Measurements from ENCODE around the gene TTLL5.

DNA sequence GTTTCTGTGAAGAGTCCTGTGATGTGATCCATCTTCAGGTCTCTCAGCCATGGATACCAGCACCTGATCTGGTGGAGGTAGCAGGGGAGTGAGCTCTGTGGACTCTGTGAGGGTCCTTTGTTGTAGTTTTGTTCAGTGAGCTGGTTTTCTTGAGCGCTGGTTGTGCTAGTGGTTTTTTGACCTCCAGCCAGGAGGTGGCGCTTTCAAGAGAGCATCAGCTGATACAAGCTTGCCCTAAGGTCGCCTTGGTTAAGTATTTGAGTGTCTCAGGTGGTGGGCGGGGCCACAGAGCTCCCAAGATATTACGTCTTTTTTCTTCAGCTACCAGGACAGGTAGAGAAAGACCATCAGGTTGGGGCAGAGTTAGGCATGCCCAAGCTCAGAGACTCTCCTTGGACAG is 139.7 kb downstream of the TTLL5 start:
- TF ChIP-seq RFX5 (IDR thresholded peaks at IDR 0.05; ENCODE audit: low read length) (no peak), CHD2 (IDR thresholded peaks at IDR 0.05; ENCODE audit: low read length, partially characterized antibody) (no peak), MEF2A (IDR thresholded peaks at IDR 0.05; ENCODE audit: borderline replicate concordance, low read depth) (no peak)
- TF ChIP-seq, protein P1, sequence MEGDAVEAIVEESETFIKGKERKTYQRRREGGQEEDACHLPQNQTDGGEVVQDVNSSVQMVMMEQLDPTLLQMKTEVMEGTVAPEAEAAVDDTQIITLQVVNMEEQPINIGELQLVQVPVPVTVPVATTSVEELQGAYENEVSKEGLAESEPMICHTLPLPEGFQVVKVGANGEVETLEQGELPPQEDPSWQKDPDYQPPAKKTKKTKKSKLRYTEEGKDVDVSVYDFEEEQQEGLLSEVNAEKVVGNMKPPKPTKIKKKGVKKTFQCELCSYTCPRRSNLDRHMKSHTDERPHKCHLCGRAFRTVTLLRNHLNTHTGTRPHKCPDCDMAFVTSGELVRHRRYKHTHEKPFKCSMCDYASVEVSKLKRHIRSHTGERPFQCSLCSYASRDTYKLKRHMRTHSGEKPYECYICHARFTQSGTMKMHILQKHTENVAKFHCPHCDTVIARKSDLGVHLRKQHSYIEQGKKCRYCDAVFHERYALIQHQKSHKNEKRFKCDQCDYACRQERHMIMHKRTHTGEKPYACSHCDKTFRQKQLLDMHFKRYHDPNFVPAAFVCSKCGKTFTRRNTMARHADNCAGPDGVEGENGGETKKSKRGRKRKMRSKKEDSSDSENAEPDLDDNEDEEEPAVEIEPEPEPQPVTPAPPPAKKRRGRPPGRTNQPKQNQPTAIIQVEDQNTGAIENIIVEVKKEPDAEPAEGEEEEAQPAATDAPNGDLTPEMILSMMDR (IDR thresholded peaks at IDR 0.05): peak; percentile 30; the same call in 1 of the 2 replicates

Data from SK-N-SH (cell line).